ENCODE results near the gene APOBEC3C. TPM values are rescaled to one million over a fixed set of nuclear protein-coding genes. Genes with fewer than 3 reads are reported as not detected.

Gene APOBEC3C
- total and polyA plus RNA-seq, 2 of the 4 experiments (the other 2 are of a cell fraction) = 6.6 to 32.0 TPM

DNA sequence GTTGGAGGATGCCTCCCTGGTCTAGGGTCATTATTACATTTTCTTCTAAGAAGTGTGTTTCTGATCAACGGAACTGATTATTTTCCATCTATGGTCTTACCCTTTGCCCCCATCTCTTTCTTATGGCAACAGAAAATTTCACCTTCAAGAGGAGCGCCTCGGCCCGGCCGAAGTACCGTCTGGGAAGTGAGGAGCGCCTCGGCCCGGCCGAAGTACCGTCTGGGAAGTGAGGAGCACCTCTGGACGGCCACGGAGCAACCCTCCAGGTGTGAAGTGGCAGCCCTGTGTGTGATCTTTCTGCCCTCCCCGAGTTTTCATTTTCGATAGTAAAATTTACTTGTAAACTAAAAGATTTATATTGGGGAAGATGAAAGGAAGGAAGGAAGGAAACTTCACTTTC, 3.1 kb upstream of the APOBEC3C start:
- TF ChIP-seq, protein P1, sequence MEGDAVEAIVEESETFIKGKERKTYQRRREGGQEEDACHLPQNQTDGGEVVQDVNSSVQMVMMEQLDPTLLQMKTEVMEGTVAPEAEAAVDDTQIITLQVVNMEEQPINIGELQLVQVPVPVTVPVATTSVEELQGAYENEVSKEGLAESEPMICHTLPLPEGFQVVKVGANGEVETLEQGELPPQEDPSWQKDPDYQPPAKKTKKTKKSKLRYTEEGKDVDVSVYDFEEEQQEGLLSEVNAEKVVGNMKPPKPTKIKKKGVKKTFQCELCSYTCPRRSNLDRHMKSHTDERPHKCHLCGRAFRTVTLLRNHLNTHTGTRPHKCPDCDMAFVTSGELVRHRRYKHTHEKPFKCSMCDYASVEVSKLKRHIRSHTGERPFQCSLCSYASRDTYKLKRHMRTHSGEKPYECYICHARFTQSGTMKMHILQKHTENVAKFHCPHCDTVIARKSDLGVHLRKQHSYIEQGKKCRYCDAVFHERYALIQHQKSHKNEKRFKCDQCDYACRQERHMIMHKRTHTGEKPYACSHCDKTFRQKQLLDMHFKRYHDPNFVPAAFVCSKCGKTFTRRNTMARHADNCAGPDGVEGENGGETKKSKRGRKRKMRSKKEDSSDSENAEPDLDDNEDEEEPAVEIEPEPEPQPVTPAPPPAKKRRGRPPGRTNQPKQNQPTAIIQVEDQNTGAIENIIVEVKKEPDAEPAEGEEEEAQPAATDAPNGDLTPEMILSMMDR (conservative IDR thresholded peaks at IDR 0.05; ENCODE audit: low read depth, low read length) = no peak
- TF ChIP-seq CEBPB (IDR thresholded peaks at IDR 0.05; ENCODE audit: low read depth, low read length) (no peak), FOS (IDR thresholded peaks at IDR 0.05; ENCODE audit: low read depth, low read length) (no peak), RAD21 (IDR thresholded peaks at IDR 0.05; ENCODE audit: low read length) (no peak), MAFK (IDR thresholded peaks at IDR 0.05; ENCODE audit: low read depth, low read length) (no peak), RFX5 (IDR thresholded peaks at IDR 0.05; ENCODE audit: low read depth, low read length) (no peak), NFE2L2 (IDR thresholded peaks at IDR 0.05; ENCODE audit: low read depth, low read length) (no peak), POLR2A (IDR thresholded peaks at IDR 0.05; ENCODE audit: low read depth, low read length) (no peak), RCOR1 (IDR thresholded peaks at IDR 0.05; ENCODE audit: insufficient replicate concordance, low read length) (no peak), BHLHE40 (IDR thresholded peaks at IDR 0.05; ENCODE audit: low read depth, low read length) (no peak), SMC3 (IDR thresholded peaks at IDR 0.05; ENCODE audit: low read depth, low read length) (no peak), CHD1 (IDR thresholded peaks at IDR 0.05; ENCODE audit: low read depth, low read length) (no peak), MAZ (IDR thresholded peaks at IDR 0.05; ENCODE audit: borderline replicate concordance, low read depth, low read length) (no peak), MXI1 (IDR thresholded peaks at IDR 0.05; ENCODE audit: borderline replicate concordance, low read depth, low read length) (no peak)
- TF ChIP-seq, protein P2, sequence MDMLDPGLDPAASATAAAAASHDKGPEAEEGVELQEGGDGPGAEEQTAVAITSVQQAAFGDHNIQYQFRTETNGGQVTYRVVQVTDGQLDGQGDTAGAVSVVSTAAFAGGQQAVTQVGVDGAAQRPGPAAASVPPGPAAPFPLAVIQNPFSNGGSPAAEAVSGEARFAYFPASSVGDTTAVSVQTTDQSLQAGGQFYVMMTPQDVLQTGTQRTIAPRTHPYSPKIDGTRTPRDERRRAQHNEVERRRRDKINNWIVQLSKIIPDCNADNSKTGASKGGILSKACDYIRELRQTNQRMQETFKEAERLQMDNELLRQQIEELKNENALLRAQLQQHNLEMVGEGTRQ (IDR thresholded peaks at IDR 0.05; ENCODE audit: low read depth, low read length) = no peak
- TF ChIP-seq, protein P3, sequence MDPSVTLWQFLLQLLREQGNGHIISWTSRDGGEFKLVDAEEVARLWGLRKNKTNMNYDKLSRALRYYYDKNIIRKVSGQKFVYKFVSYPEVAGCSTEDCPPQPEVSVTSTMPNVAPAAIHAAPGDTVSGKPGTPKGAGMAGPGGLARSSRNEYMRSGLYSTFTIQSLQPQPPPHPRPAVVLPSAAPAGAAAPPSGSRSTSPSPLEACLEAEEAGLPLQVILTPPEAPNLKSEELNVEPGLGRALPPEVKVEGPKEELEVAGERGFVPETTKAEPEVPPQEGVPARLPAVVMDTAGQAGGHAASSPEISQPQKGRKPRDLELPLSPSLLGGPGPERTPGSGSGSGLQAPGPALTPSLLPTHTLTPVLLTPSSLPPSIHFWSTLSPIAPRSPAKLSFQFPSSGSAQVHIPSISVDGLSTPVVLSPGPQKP (IDR thresholded peaks at IDR 0.05; ENCODE audit: borderline replicate concordance, low read depth, low read length) = no peak
- H2AFZ ChIP-seq (replicated peaks; ENCODE audit: low read length, poor library complexity) = no peak overlapping the region
- H3K56ac ChIP-seq (ENCODE audit: extremely low read depth, insufficient read depth, low read length) = no peak overlapping the region
- in situ Hi-C loops (cut with MboI; ENCODE audit: low sequenced_read_pairs) = loop anchor here (5.0 kb wide), 1 partner anchor 111 kb away; no protein-coding TSS in a partner anchor
- no peak overlapping the region for H3K9ac ChIP-seq (ENCODE audit: low read depth, low read length)
- whole genome bisulfite sequencing, 2 experiments (ENCODE audit: extremely low coverage in 2 of 2, insufficient read length in 1 of 2) = no CpG with 5 or more reads among the region's 15 CpGs
- H3K4me3 ChIP-seq (ENCODE audit: insufficient read depth, low read depth, low read length) = no peak overlapping the region
- no peak overlapping the region for H3K23ac ChIP-seq (ENCODE audit: low read depth, low read length)
- H3K4me2 ChIP-seq (ENCODE audit: low read depth, low read length) = no peak overlapping the region
- H4K91ac ChIP-seq (ENCODE audit: insufficient read depth, low read depth, low read length) = no peak overlapping the region
- POLR2A ChIA-PET (ENCODE audit: unreplicated experiment) = no interaction called here
- 0 out of 2 replicates have a peak, but pooled peaks cover 4% of the 10 kb centered on the region for H3K9me1 ChIP-seq (ENCODE audit: insufficient read depth, low read length)
- H3K9me3 ChIP-seq (ENCODE audit: control insufficient read depth, insufficient read depth, low read length) = no peaks in the 10 kb centered on the region
- no peaks in the 10 kb centered on the region for H4K20me1 ChIP-seq (ENCODE audit: insufficient read depth, low read length)
- no peak overlapping the region for H3K18ac ChIP-seq (ENCODE audit: low read depth, low read length)
- peaks cover 5% of the 10 kb centered on the region for H3K4me1 ChIP-seq (ENCODE audit: control insufficient read depth, insufficient read depth, low read length)
- DNase-seq = no peak
- H2BK120ac ChIP-seq (ENCODE audit: low read depth, low read length) = no peak overlapping the region
- H3K27me3 ChIP-seq (ENCODE audit: control insufficient read depth, insufficient read depth, low read length) = no peaks in the 10 kb centered on the region
- no peak overlapping the region for H4K5ac ChIP-seq (ENCODE audit: low read depth, low read length)
- no peak for ATAC-seq (ENCODE audit: low read depth)
- intact Hi-C loops (cut with micrococcal nuclease) = no loop called here
- no peak overlapping the region for H2AK9ac ChIP-seq (replicated peaks; ENCODE audit: low read depth, low read length, poor library complexity)
- no peak overlapping the region for H3K27ac ChIP-seq (ENCODE audit: insufficient read depth, low read length)
- no peak overlapping the region for H2BK20ac ChIP-seq (ENCODE audit: low read depth, low read length)
- no TSS peak for BruUV-seq (replicated peaks)
- no peak overlapping the region for H2AK5ac ChIP-seq (ENCODE audit: low read depth, low read length)
- H2BK15ac ChIP-seq (ENCODE audit: low read depth, low read length) = no peak overlapping the region
- H3K4ac ChIP-seq (ENCODE audit: low read depth, low read length) = no peak overlapping the region
- H3K14ac ChIP-seq (replicated peaks; ENCODE audit: low read depth, low read length) = no peak overlapping the region
- H3K36me3 ChIP-seq (ENCODE audit: control insufficient read depth, insufficient read depth, low read length) = no peaks in the 10 kb centered on the region
- CTCF ChIA-PET = no interaction called here
- dilution Hi-C loops (cut with HindIII; ENCODE audit: low sequenced_read_pairs, unreplicated experiment) = no loop called here
- peaks cover 5 to 18% of the 10 kb centered on the region in 2 experiments; a peak in 3 of 4 replicates for H3K79me1 ChIP-seq (ENCODE audit: low read depth in 1 of 2, low read length in 2 of 2)
- no peak overlapping the region for H4K8ac ChIP-seq (ENCODE audit: low read depth in 2 of 2, low read length in 2 of 2)
- H2BK5ac ChIP-seq (ENCODE audit: low read depth, low read length, poor library complexity, severe bottlenecking) = no peak overlapping the region
